HepG2 (cell line): ENCODE measurements around the gene SPAG8.

ENCODE experiments used
- ETV5 ChIP-seq: IDR thresholded peaks from 2 replicates; pipeline ENCODE4 v1.6.1; 2018; ENCODE audit warnings: missing biosample characterization, missing genetic modification reagents, inconsistent platforms, borderline replicate concordance
- FOXK1 ChIP-seq: sonication (generic); formaldehyde crosslinking; IDR thresholded peaks from 2 replicates; pipeline ENCODE4 v1.4.0; 2020; ENCODE audit warnings: low read depth, missing genetic modification reagents, borderline replicate concordance
- HOXA3 ChIP-seq: sonication (generic); formaldehyde crosslinking; IDR thresholded peaks from 2 replicates; pipeline ENCODE4 v1.5.0; 2020; ENCODE audit warnings: missing genetic modification reagents
- IKZF1 ChIP-seq: fragments of 450-650 bp; IDR thresholded peaks from 2 replicates; pipeline ENCODE4 v1.7.1; 2016
- MAX ChIP-seq: IDR thresholded peaks from 2 replicates; pipeline ENCODE4 v1.6.1; 2012; ENCODE audit warnings: inconsistent platforms
- RAD51 ChIP-seq: fragments of 450-650 bp; IDR thresholded peaks from 2 replicates; pipeline ENCODE4 v1.6.1; 2016; ENCODE audit warnings: borderline replicate concordance
- SOX13 ChIP-seq, 3 experiments: fragments of 450-650 bp in 1 of 3; sonication (generic) in 1 of 3; formaldehyde crosslinking in 1 of 3; IDR thresholded peaks in 2 of 3; conservative IDR thresholded peaks in 1 of 3; 2 replicates each; pipeline versions ENCODE4 v1.5.0 to v1.6.1; 2016 to 2020; ENCODE audit warnings: antibody characterized with exemption in 1 of 3, mild to moderate bottlenecking in 1 of 3, missing compliant biosample characterization in 1 of 3, missing genetic modification reagents in 1 of 3, moderate library complexity in 1 of 3
- YY1 ChIP-seq: IDR thresholded peaks from 2 replicates; pipeline ENCODE4 v1.6.1; 2011; ENCODE audit warnings: low read length, low read depth, moderate library complexity, mild to moderate bottlenecking; ENCODE audit not compliant: insufficient read depth, insufficient replicate concordance
- TF ChIP-seq, protein P1 (sequence below): sonication (generic); formaldehyde crosslinking; IDR thresholded peaks from 2 replicates; pipeline ENCODE4 v1.4.0; 2020; ENCODE audit warnings: missing genetic modification reagents, borderline replicate concordance
- TF ChIP-seq, protein P2 (sequence below): sonication (generic); formaldehyde crosslinking; IDR thresholded peaks from 2 replicates; pipeline ENCODE4 v1.4.0; 2020; ENCODE audit warnings: missing genetic modification reagents
- TF ChIP-seq, protein P3 (sequence below): IDR thresholded peaks from 2 replicates; pipeline ENCODE4 v1.6.1; 2018; ENCODE audit warnings: missing genetic modification reagents

DNA sequence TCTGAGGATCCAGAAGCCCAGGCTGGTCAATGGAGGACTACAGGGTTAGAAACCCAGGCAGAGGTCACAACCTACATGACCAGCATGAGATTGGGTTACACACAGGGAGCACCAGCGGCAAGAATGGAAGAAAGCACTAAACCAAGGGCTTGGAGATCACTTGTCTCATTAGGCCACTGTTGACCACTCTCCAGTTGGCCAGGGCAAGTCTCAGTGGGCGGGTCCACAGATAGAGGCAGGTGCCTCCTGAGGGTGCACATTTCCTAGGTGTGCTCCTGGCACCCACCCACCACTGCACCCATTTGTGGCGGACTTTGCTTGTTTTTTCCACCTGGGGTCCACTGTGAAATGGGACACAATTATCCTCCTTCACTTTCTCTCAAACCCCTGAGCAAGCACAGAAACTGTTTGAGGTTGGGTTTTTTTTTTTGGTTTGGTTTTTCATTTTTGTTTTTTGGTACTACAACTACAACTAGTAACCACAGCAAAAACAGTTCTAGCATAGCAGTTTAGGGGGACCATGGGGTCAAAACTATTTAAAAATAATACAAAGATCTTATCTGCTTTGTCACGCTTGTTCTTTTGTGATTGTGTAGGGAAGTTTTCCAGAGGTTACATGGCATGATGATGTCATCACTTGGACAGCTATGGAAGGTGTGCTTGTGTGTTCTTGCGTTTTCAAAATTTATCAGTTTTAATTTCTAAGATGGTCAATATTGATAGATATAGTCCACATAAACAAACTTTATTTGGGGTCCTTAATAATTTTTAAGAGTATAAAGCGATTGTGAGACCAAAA is 14.6 kb downstream of the SPAG8 start:
- no peak for TF ChIP-seq YY1
- TF ChIP-seq IKZF1, result no peak
- TF ChIP-seq HOXA3 (CRISPR knock-in tag), result no peak
- TF ChIP-seq, protein P1, sequence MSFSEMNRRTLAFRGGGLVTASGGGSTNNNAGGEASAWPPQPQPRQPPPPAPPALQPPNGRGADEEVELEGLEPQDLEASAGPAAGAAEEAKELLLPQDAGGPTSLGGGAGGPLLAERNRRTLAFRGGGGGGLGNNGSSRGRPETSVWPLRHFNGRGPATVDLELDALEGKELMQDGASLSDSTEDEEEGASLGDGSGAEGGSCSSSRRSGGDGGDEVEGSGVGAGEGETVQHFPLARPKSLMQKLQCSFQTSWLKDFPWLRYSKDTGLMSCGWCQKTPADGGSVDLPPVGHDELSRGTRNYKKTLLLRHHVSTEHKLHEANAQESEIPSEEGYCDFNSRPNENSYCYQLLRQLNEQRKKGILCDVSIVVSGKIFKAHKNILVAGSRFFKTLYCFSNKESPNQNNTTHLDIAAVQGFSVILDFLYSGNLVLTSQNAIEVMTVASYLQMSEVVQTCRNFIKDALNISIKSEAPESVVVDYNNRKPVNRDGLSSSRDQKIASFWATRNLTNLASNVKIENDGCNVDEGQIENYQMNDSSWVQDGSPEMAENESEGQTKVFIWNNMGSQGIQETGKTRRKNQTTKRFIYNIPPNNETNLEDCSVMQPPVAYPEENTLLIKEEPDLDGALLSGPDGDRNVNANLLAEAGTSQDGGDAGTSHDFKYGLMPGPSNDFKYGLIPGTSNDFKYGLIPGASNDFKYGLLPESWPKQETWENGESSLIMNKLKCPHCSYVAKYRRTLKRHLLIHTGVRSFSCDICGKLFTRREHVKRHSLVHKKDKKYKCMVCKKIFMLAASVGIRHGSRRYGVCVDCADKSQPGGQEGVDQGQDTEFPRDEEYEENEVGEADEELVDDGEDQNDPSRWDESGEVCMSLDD (CRISPR knock-in tag), result no peak
- TF ChIP-seq FOXK1 (CRISPR knock-in tag), result no peak
- TF ChIP-seq MAX, result no peak
- TF ChIP-seq, protein P2, sequence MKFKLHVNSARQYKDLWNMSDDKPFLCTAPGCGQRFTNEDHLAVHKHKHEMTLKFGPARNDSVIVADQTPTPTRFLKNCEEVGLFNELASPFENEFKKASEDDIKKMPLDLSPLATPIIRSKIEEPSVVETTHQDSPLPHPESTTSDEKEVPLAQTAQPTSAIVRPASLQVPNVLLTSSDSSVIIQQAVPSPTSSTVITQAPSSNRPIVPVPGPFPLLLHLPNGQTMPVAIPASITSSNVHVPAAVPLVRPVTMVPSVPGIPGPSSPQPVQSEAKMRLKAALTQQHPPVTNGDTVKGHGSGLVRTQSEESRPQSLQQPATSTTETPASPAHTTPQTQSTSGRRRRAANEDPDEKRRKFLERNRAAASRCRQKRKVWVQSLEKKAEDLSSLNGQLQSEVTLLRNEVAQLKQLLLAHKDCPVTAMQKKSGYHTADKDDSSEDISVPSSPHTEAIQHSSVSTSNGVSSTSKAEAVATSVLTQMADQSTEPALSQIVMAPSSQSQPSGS, result no peak
- TF ChIP-seq SOX13 (IDR thresholded peaks at IDR 0.05), result no peak
- no peak for TF ChIP-seq SOX13 (CRISPR knock-in tag; conservative IDR thresholded peaks at IDR 0.05 in 1 of 2, IDR thresholded peaks at IDR 0.05 in 1 of 2)
- TF ChIP-seq, protein P3, sequence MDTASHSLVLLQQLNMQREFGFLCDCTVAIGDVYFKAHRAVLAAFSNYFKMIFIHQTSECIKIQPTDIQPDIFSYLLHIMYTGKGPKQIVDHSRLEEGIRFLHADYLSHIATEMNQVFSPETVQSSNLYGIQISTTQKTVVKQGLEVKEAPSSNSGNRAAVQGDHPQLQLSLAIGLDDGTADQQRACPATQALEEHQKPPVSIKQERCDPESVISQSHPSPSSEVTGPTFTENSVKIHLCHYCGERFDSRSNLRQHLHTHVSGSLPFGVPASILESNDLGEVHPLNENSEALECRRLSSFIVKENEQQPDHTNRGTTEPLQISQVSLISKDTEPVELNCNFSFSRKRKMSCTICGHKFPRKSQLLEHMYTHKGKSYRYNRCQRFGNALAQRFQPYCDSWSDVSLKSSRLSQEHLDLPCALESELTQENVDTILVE (CRISPR knock-in tag), result no peak
- no peak for TF ChIP-seq ETV5 (CRISPR knock-in tag)
- TF ChIP-seq RAD51, result no peak
